Measurements from ENCODE around the gene UNC13B.

DNA sequence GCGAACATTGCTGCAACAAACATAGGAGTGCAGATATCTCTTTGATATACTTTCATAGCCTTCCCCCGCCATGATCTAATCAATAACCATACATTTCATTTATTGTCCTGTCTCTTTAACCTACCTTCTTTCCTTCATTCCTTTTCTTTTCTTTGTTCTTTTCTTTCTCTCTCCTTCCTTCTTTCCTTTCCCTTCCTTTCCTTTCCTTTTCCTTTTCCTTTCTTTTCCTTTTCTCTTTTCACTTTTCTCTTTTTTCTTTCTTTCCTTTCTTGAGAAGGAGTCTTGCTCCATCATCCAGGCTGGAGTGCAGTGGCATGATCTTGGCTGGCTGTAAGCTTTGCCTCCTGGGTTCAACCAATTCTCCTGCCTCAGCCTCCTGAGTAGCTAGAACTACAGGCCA, 100.3 kb downstream of the UNC13B start:
- TF ChIP-seq, protein P1, sequence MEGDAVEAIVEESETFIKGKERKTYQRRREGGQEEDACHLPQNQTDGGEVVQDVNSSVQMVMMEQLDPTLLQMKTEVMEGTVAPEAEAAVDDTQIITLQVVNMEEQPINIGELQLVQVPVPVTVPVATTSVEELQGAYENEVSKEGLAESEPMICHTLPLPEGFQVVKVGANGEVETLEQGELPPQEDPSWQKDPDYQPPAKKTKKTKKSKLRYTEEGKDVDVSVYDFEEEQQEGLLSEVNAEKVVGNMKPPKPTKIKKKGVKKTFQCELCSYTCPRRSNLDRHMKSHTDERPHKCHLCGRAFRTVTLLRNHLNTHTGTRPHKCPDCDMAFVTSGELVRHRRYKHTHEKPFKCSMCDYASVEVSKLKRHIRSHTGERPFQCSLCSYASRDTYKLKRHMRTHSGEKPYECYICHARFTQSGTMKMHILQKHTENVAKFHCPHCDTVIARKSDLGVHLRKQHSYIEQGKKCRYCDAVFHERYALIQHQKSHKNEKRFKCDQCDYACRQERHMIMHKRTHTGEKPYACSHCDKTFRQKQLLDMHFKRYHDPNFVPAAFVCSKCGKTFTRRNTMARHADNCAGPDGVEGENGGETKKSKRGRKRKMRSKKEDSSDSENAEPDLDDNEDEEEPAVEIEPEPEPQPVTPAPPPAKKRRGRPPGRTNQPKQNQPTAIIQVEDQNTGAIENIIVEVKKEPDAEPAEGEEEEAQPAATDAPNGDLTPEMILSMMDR (IDR thresholded peaks at IDR 0.05; ENCODE audit: insufficient read depth, low read depth, low read length): no peak
- TF ChIP-seq EZH2 (IDR thresholded peaks at IDR 0.05; ENCODE audit: insufficient read depth, low read length): no peak

All from astrocyte (in vitro differentiated cells and primary cell).